ENCODE results near the gene ACCSL.

Gene ACCSL

GRCh38 chr11:44058275-44058674 lies 10.5 kb downstream of the ACCSL start:
- DNase-seq (ENCODE audit: low read depth, low spot score) = no peak

GRCh38 chr11:44065161-44065661 lies 17.4 kb downstream of the ACCSL start:
- no peak for DNase-seq (ENCODE audit: low read depth, low spot score)

- peak; percentile 94 for DNase-seq (ENCODE audit: low read depth, low spot score)
These were observed 18.3 kb downstream of the ACCSL start, which contains the start of gene ACCS for GRCh38 chr11:44065841-44066731. Gene ACCS, plus strand, starts transcription at chr11:44066270. Its CDS starts 1,358 bp downstream, at chr11:44067628.

- DNase-seq (ENCODE audit: low read depth, low spot score) = no peak
These were observed 19.0 kb downstream of the ACCSL start for GRCh38 chr11:44066732-44067141.

- no peak for DNase-seq (ENCODE audit: low read depth, low spot score)
These were observed 19.5 kb downstream of the ACCSL start for GRCh38 chr11:44067266-44067665.

GRCh38 chr11:44068180-44068579 lies 20.4 kb downstream of the ACCSL start:
- DNase-seq (ENCODE audit: low read depth, low spot score) = no peak

- no peak for DNase-seq (ENCODE audit: low read depth, low spot score)
These were observed 23.4 kb downstream of the ACCSL start for GRCh38 chr11:44071157-44071556.

GRCh38 chr11:44072757-44073658 lies 25.2 kb downstream of the ACCSL start:
- no peak for DNase-seq (ENCODE audit: low read depth, low spot score)

GRCh38 chr11:44078794-44079193 lies 31.0 kb downstream of the ACCSL start:
- no peak for DNase-seq (ENCODE audit: low read depth, low spot score)

- DNase-seq (ENCODE audit: low read depth, low spot score) = no peak
These were observed 31.6 kb downstream of the ACCSL start for GRCh38 chr11:44079376-44079775.

- DNase-seq (ENCODE audit: low read depth, low spot score) = no peak
These were observed 33.2 kb downstream of the ACCSL start for GRCh38 chr11:44080951-44081350.

GRCh38 chr11:44082645-44083044 lies 34.9 kb downstream of the ACCSL start:
- DNase-seq (ENCODE audit: low read depth, low spot score) = no peak

GRCh38 chr11:44083433-44083832 lies 35.7 kb downstream of the ACCSL start:
- no peak for DNase-seq (ENCODE audit: low read depth, low spot score)

GRCh38 chr11:44083906-44084305 lies 36.1 kb downstream of the ACCSL start:
- no peak for DNase-seq (ENCODE audit: low read depth, low spot score)

- no peak for DNase-seq (ENCODE audit: low read depth, low spot score)
These were observed 37.5 kb downstream of the ACCSL start for GRCh38 chr11:44085330-44085729.

GRCh38 chr11:44088377-44088776 lies 40.6 kb downstream of the ACCSL start:
- DNase-seq (ENCODE audit: low read depth, low spot score) = no peak

GRCh38 chr11:44088871-44089270 lies 41.1 kb downstream of the ACCSL start:
- DNase-seq (ENCODE audit: low read depth, low spot score) = no peak

GRCh38 chr11:44090539-44090938 lies 42.8 kb downstream of the ACCSL start:
- DNase-seq (ENCODE audit: low read depth, low spot score) = no peak

GRCh38 chr11:44094260-44094868 lies 46.6 kb downstream of the ACCSL start:
- DNase-seq (ENCODE audit: low read depth, low spot score) = peak; percentile 21

GRCh38 chr11:44095506-44096359 lies 48.0 kb downstream of the ACCSL start, which contains the start of gene EXT2:
Gene EXT2, plus strand, starts transcription at chr11:44095678. Its CDS starts 12,035 bp downstream, at chr11:44107713.
- DNase-seq (ENCODE audit: low read depth, low spot score) = peak; percentile 50
